ENCODE results near the gene GPN2. TPM values are rescaled to one million over a fixed set of nuclear protein-coding genes. Genes with fewer than 3 reads are reported as not detected.

The GPN2 gene
- total and polyA plus RNA-seq, 9 of the 15 experiments (the other 6 are each of a cell fraction or from before 2014, with no cell fraction given), result 9.9 to 58.8 (median 20.4) TPM

- no peak for TF ChIP-seq PHB2 (IDR thresholded peaks at IDR 0.05; ENCODE audit: low read depth)
- peak; percentile 96 for TF ChIP-seq MBD2 (IDR thresholded peaks at IDR 0.05; ENCODE audit: borderline replicate concordance, low read depth)
- TF ChIP-seq ZNF347 (CRISPR knock-in tag; IDR thresholded peaks at IDR 0.05; ENCODE audit: low read depth), result no peak
- TF ChIP-seq POLR2B (IDR thresholded peaks at IDR 0.05; ENCODE audit: low read depth, partially characterized antibody), result peak; percentile 86
- no peak for TF ChIP-seq MCM3 (IDR thresholded peaks at IDR 0.05)
- TF ChIP-seq BACH1 (tag; IDR thresholded peaks at IDR 0.05), result no peak
- peak; percentile 100 for TF ChIP-seq CTBP1 (IDR thresholded peaks at IDR 0.05; ENCODE audit: borderline replicate concordance)
- TF ChIP-seq CXXC5 (CRISPR knock-in tag; IDR thresholded peaks at IDR 0.05), result peak; percentile 99
- no peak for TF ChIP-seq SETDB1 (IDR thresholded peaks at IDR 0.05; ENCODE audit: low read length)
- no peak for TF ChIP-seq SMARCB1 (IDR thresholded peaks at IDR 0.05; ENCODE audit: insufficient read length, low read depth)
- TF ChIP-seq ARID3A (IDR thresholded peaks at IDR 0.05; ENCODE audit: borderline replicate concordance, low read depth, low read length), result no peak
- TF ChIP-seq ZNF764 (CRISPR knock-in tag; IDR thresholded peaks at IDR 0.05; ENCODE audit: low read depth), result no peak
- peak; percentile 29 for TF ChIP-seq PRDM10 (IDR thresholded peaks at IDR 0.05; ENCODE audit: partially characterized antibody)
- no peak for TF ChIP-seq ZBTB12 (CRISPR knock-in tag; IDR thresholded peaks at IDR 0.05)
- peak; percentile 11; the same call in 1 of the 2 replicates for TF ChIP-seq ZBTB33 (CRISPR knock-in tag; IDR thresholded peaks at IDR 0.05)
- TF ChIP-seq NFYB (IDR thresholded peaks at IDR 0.05; ENCODE audit: extremely low read depth, insufficient read length), result peak; percentile 95
- TF ChIP-seq RCOR1 (IDR thresholded peaks at IDR 0.05; ENCODE audit: borderline replicate concordance in 1 of 2, low read depth in 2 of 2, low read length in 2 of 2), result no peak; a peak in 1 of 4 replicates
- TF ChIP-seq TEAD1 (CRISPR knock-in tag; IDR thresholded peaks at IDR 0.05), result peak in 1 of 2 experiments; percentile 76; a peak in 2 of 4 replicates
- no peak for TF ChIP-seq IRF2 (CRISPR knock-in tag; IDR thresholded peaks at IDR 0.05)
These were observed 25.2 kb downstream of the GPN2 start (continued) for GRCh38 chr1:26864610-26865480.

Measured in K562 (cell line).